Astrocyte (in vitro differentiated cells and primary cell): ENCODE data around the gene DUSP28. TPM values are rescaled to one million over a fixed set of nuclear protein-coding genes. Genes with fewer than 3 reads are reported as not detected.

Experiments used
- DNase-seq: peaks from one replicate; pipeline ENCODE4 v3.0.0-alpha.2; 2010; ENCODE audit warnings: low read depth
- FAIRE-seq: peaks from 2 replicates; lab custom pipeline; 2011; peaks lifted over from hg19 to GRCh38; lab: Jason Lieb, UNC
- H2AFZ ChIP-seq: 2 replicates; pipeline ENCODE4 v1.6.0; 2012; ENCODE audit warnings: low read depth, low read length, inconsistent platforms
- H3K27ac ChIP-seq: 2 replicates; pipeline ENCODE4 v1.5.1; 2011; ENCODE audit warnings: low read depth, low read length, inconsistent platforms
- H3K27me3 ChIP-seq: 2 replicates; pipeline ENCODE4 v1.6.0; 2011; ENCODE audit warnings: low read length, inconsistent platforms; ENCODE audit not compliant: insufficient read depth
- H3K36me3 ChIP-seq: 2 replicates; pipeline ENCODE4 v1.5.1; 2011; ENCODE audit warnings: low read length, inconsistent platforms; ENCODE audit not compliant: insufficient read depth
- H3K4me1 ChIP-seq: 2 replicates; pipeline ENCODE4 v1.5.1; 2011; ENCODE audit warnings: low read length, inconsistent platforms; ENCODE audit not compliant: insufficient read depth
- H3K4me2 ChIP-seq: 2 replicates; pipeline ENCODE4 v1.6.0; 2012; ENCODE audit warnings: low read length, inconsistent platforms
- H3K4me3 ChIP-seq: 2 replicates; pipeline ENCODE4 v1.5.1; 2011; ENCODE audit warnings: low read depth, mild to moderate bottlenecking, low read length, inconsistent platforms; ENCODE audit not compliant: insufficient read depth
- H3K79me2 ChIP-seq: 2 replicates; pipeline ENCODE4 v1.6.0; 2012; ENCODE audit warnings: mild to moderate bottlenecking, low read length, inconsistent platforms; ENCODE audit not compliant: insufficient read depth
- H3K9ac ChIP-seq: 2 replicates; pipeline ENCODE4 v1.6.0; 2012; ENCODE audit warnings: mild to moderate bottlenecking, low read length, inconsistent platforms
- H3K9me3 ChIP-seq: 2 replicates; pipeline ENCODE4 v1.5.1; 2012; ENCODE audit warnings: low read depth, mild to moderate bottlenecking, low read length, inconsistent platforms; ENCODE audit not compliant: insufficient read depth
- H4K20me1 ChIP-seq: 2 replicates; pipeline ENCODE4 v1.6.0; 2012; ENCODE audit warnings: low read length, inconsistent platforms; ENCODE audit not compliant: insufficient read depth
- H3K27ac Mint-ChIP-seq: one replicate; pipeline ENCODE4 v1.8.0; 2021; ENCODE audit warnings: mild to moderate bottlenecking, mixed read lengths; ENCODE audit not compliant: unreplicated experiment
- H3K27me3 Mint-ChIP-seq: one replicate; pipeline ENCODE4 v1.8.0; 2021; ENCODE audit warnings: low read depth, mixed read lengths; ENCODE audit not compliant: unreplicated experiment
- H3K36me3 Mint-ChIP-seq: one replicate; pipeline ENCODE4 v1.8.0; 2021; ENCODE audit warnings: low read depth, mixed read lengths; ENCODE audit not compliant: unreplicated experiment
- H3K4me1 Mint-ChIP-seq: one replicate; pipeline ENCODE4 v1.8.0; 2021; ENCODE audit warnings: low read depth, mixed read lengths; ENCODE audit not compliant: unreplicated experiment
- H3K4me3 Mint-ChIP-seq: one replicate; pipeline ENCODE4 v1.8.0; 2021; ENCODE audit warnings: mild to moderate bottlenecking, moderate library complexity, mixed read lengths; ENCODE audit not compliant: unreplicated experiment
- H3K9me3 Mint-ChIP-seq: one replicate; pipeline ENCODE4 v1.8.0; 2021; ENCODE audit warnings: mild to moderate bottlenecking, mixed read lengths; ENCODE audit not compliant: unreplicated experiment
- CTCF ChIP-seq: IDR thresholded peaks from 2 replicates; pipeline ENCODE4 v1.5.1; 2011; ENCODE audit warnings: low read depth, mild to moderate bottlenecking, inconsistent platforms, low read length, moderate library complexity; ENCODE audit not compliant: insufficient read depth
- EZH2 ChIP-seq: IDR thresholded peaks from 2 replicates; pipeline ENCODE4 v1.6.1; 2012; ENCODE audit warnings: mild to moderate bottlenecking, low read length, inconsistent platforms; ENCODE audit not compliant: insufficient read depth
- total RNA-seq: library from RNA; stranded (reverse); gene quantifications from 2 replicates; pipeline ENCODE4 v1.2.1, GENCODE V29; 2021

DUSP28 gene
- total RNA-seq, 1 donor from 2014 or later: 4.1 TPM

GRCh38 chr2:240556553-240557100, 3.5 kb upstream of the DUSP28 start:
- DNase-seq (no peak), FAIRE-seq (no peak)
- H3K4me2 ChIP-seq: peak overlapping the region; percentile 88
- H3K9me3 Mint-ChIP-seq: peaks cover 2% of the 10 kb centered on the region
- H2AFZ ChIP-seq: peak overlapping the region; percentile 70
- peaks cover 5% of the 10 kb centered on the region for H3K4me1 Mint-ChIP-seq
- H3K27me3 ChIP-seq: no peaks in the 10 kb centered on the region
- H3K4me3 ChIP-seq: peak overlapping the region; percentile 48
- H3K79me2 ChIP-seq: peaks cover 35% of the 10 kb centered on the region
- peaks cover 2% of the 10 kb centered on the region for H3K27me3 Mint-ChIP-seq
- H3K9ac ChIP-seq: peak overlapping the region; percentile 63
- no peak overlapping the region for H3K27ac Mint-ChIP-seq
- TF ChIP-seq CTCF (peak; percentile 51), EZH2 (no peak)
- H3K27ac ChIP-seq: no peak overlapping the region
- peaks cover 13% of the 10 kb centered on the region for H3K36me3 Mint-ChIP-seq
- H3K36me3 ChIP-seq: no peaks in the 10 kb centered on the region
- H3K4me3 Mint-ChIP-seq: peak overlapping the region; percentile 66
- no peaks in the 10 kb centered on the region for H3K9me3 ChIP-seq
- peaks cover 33% of the 10 kb centered on the region for H3K4me1 ChIP-seq
- peaks cover 23% of the 10 kb centered on the region for H4K20me1 ChIP-seq

- Mint-ChIP-seq H3K27ac (no peak overlapping the region), H3K4me1 (peaks cover 6% of the 10 kb centered on the region), H3K9me3 (no peaks in the 10 kb centered on the region), H3K27me3 (peaks cover 2% of the 10 kb centered on the region), H3K36me3 (peaks cover 8% of the 10 kb centered on the region), H3K4me3 (peak overlapping the region; percentile 66)
- H3K79me2 ChIP-seq: peaks cover 35% of the 10 kb centered on the region
- H3K9me3 ChIP-seq: no peaks in the 10 kb centered on the region
- H3K27ac ChIP-seq: no peak overlapping the region
- H3K27me3 ChIP-seq: no peaks in the 10 kb centered on the region
- peak overlapping the region; percentile 63 for H3K9ac ChIP-seq
- H3K4me3 ChIP-seq: peak overlapping the region; percentile 48
- FAIRE-seq (no peak), DNase-seq (no peak)
- peak overlapping the region; percentile 70 for H2AFZ ChIP-seq
- H4K20me1 ChIP-seq: peaks cover 23% of the 10 kb centered on the region
- peak overlapping the region; percentile 88 for H3K4me2 ChIP-seq
- H3K36me3 ChIP-seq: no peaks in the 10 kb centered on the region
- peaks cover 36% of the 10 kb centered on the region for H3K4me1 ChIP-seq
- TF ChIP-seq EZH2 (no peak), CTCF (peak; percentile 1)
Observed at GRCh38 chr2:240557101-240557751, 2.9 kb upstream of the DUSP28 start.

GRCh38 chr2:240557808-240558207, 2.3 kb upstream of the DUSP28 start, which contains the start of gene ANKMY1:
Gene ANKMY1, minus strand, starts transcription at chr2:240557988. Its CDS starts 653 bp downstream, at chr2:240557335.
- no peaks in the 10 kb centered on the region for H3K9me3 Mint-ChIP-seq
- peak within 1 kb of the TSS; percentile 63 for H3K9ac ChIP-seq
- peak; percentile 52 for DNase-seq
- peaks cover 35% of the 10 kb centered on the region for H3K79me2 ChIP-seq
- H3K27me3 ChIP-seq: no peaks in the 10 kb centered on the region
- FAIRE-seq: no peak
- peaks cover 36% of the 10 kb centered on the region for H3K4me1 ChIP-seq
- H3K4me3 Mint-ChIP-seq: peak within 1 kb of the TSS; percentile 85
- peaks cover 6% of the 10 kb centered on the region for H3K4me1 Mint-ChIP-seq
- peak within 1 kb of the TSS; percentile 48 for H3K4me3 ChIP-seq
- H2AFZ ChIP-seq: peak within 1 kb of the TSS; percentile 70
- H3K27me3 Mint-ChIP-seq: peaks cover 2% of the 10 kb centered on the region
- TF ChIP-seq CTCF (no peak), EZH2 (no peak)
- H3K27ac ChIP-seq: no peak within 1 kb of the TSS
- H4K20me1 ChIP-seq: peaks cover 23% of the 10 kb centered on the region
- H3K36me3 ChIP-seq: no peaks in the 10 kb centered on the region
- no peaks in the 10 kb centered on the region for H3K9me3 ChIP-seq
- peaks cover 7% of the 10 kb centered on the region for H3K36me3 Mint-ChIP-seq
- peak within 1 kb of the TSS; percentile 88 for H3K4me2 ChIP-seq
- peak within 1 kb of the TSS; percentile 53 for H3K27ac Mint-ChIP-seq
